ENCODE results near the gene SNX25.
A peak's percentile ranks its signal among the peaks of the same experiment; 100 is the strongest.
"Not testable (repeated sequence)": the region's sequence is repeated elsewhere in the genome, so short reads cannot be mapped to it uniquely, and the experiment has no call there.

SNX25 gene

DNA sequence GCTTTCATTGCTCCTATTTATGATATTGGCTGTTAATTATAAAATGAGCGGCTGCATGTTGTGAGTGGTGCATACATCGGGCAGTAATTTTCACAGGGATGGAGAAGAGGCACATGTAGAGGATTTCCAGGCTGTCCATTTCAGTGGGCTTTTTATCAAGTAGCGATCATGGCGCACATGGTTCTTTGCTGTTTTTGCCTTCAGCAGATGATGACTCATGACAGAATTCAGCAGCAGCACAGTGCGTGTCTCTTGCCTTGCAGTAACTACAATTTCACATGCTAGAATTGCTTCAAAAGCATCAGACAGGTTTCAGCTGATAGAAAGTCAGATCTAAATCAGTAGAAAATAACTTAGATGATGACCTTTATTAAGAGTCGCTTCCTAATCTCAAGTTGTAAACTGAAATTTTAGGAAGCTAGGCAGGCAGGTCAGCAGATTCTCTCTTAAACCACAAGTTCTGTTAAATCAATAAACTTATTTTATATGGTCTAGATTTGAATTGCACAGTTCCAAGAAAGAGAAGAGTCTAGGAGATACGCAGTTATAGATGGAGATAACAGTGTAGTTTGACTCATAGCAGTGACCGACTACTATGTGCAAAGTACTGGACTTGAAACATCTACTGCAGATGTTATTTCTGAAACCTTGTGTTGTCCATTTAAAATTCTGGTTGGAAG, 150.5 kb downstream of the SNX25 start:
- TF ChIP-seq, protein P1, sequence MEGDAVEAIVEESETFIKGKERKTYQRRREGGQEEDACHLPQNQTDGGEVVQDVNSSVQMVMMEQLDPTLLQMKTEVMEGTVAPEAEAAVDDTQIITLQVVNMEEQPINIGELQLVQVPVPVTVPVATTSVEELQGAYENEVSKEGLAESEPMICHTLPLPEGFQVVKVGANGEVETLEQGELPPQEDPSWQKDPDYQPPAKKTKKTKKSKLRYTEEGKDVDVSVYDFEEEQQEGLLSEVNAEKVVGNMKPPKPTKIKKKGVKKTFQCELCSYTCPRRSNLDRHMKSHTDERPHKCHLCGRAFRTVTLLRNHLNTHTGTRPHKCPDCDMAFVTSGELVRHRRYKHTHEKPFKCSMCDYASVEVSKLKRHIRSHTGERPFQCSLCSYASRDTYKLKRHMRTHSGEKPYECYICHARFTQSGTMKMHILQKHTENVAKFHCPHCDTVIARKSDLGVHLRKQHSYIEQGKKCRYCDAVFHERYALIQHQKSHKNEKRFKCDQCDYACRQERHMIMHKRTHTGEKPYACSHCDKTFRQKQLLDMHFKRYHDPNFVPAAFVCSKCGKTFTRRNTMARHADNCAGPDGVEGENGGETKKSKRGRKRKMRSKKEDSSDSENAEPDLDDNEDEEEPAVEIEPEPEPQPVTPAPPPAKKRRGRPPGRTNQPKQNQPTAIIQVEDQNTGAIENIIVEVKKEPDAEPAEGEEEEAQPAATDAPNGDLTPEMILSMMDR (conservative IDR thresholded peaks at IDR 0.05; ENCODE audit: control insufficient read depth, insufficient read depth, low read depth, low read length) = no peak
- DNase-seq (ENCODE audit: low read depth) = peak; percentile 23
- H3K4me3 ChIP-seq (ENCODE audit: control insufficient read depth, low read depth, low read length) = no peak overlapping the region

DNA sequence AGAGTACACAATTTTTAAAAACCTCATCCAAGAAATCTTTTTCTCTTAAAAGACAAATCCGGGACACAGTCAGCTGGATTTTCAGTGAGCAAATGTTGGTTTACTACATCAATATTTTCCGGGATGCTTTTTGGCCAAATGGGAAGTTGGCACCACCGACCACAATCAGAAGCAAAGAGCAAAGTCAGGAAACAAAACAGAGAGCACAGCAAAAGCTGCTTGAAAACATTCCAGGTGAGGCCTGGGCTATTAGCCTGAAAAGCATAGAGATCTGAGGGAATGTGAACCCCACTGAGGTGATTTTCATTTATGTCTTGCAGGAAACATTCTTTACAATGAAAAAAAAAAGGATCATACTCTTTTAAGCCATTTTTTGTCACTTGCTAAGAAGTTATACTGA, 152.5 kb downstream of the SNX25 start:
- TF ChIP-seq, protein P1 (conservative IDR thresholded peaks at IDR 0.05; ENCODE audit: control insufficient read depth, insufficient read depth, low read depth, low read length) = no peak
- no peak overlapping the region for H3K4me3 ChIP-seq (ENCODE audit: control insufficient read depth, low read depth, low read length)
- no peak for DNase-seq (ENCODE audit: low read depth)

DNA sequence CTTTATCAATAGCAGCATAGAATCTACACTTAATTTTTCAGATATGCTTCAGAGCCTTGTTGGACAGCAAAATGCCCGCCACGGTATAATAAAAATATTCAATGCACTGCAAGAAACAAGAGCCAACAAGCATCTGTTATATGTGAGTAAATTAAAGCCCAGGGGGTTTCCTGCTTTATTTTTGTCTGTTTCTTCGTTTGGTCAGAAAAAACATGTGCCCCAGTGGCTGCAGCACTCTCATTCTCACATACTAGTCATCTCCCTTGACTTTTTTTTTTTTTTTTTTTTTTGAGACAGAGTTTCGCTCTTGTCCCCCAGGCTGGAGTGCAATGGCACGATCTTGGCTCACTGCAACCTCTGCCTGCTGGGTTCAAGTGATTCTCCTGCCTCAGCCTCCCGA, 153.2 kb downstream of the SNX25 start:
- DNase-seq (ENCODE audit: low read depth); H3K4me3 ChIP-seq (ENCODE audit: control insufficient read depth, low read depth, low read length): not testable (repeated sequence)

DNA sequence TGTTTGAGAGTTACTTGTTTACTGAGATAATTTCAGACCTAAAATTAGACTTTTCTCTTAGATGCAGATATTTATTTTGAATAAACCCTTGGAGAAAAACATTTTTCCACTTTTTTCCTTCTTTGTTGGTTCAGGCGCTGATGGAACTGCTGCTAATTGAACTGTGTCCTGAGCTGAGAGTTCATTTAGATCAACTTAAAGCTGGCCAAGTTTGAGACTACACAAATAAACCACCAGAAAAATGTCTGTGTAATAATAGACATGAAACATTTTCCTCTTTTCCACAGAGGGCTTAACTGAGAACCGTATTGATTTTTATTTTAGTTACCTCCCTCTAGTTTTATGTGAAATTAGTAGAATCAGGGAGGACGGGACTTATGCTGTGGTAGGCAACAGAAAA, 153.9 kb downstream of the SNX25 start:
- TF ChIP-seq, protein P1 (conservative IDR thresholded peaks at IDR 0.05; ENCODE audit: control insufficient read depth, insufficient read depth, low read depth, low read length) = no peak

DNA sequence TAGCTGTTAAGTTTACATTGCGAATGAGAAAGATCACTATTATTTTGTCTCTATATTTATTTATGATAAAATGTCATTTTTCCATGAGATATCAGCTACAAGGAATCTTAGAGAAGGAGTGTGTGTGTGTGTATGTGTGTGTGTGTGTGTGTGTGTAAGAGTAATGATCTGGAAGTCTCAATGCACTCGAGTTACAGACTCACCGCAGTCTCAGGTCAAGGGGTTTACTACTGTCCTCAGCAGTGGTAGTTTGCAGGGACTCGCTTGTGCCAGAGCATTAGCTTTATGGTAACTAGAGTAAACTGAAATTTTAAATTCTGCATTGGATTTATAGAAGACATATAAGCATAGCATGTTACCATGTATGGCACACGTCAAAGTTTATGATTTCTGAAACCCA, 155.5 kb downstream of the SNX25 start:
- DNase-seq (ENCODE audit: low read depth) = no peak
- no peak overlapping the region for H3K4me3 ChIP-seq (ENCODE audit: control insufficient read depth, low read depth, low read length)
- TF ChIP-seq, protein P1 (conservative IDR thresholded peaks at IDR 0.05; ENCODE audit: control insufficient read depth, insufficient read depth, low read depth, low read length) = no peak

More for the DNA sequence above, 153.9 kb downstream of the SNX25 start:
- no peak for DNase-seq (ENCODE audit: low read depth)
- no peak overlapping the region for H3K4me3 ChIP-seq (ENCODE audit: control insufficient read depth, low read depth, low read length)

DNA sequence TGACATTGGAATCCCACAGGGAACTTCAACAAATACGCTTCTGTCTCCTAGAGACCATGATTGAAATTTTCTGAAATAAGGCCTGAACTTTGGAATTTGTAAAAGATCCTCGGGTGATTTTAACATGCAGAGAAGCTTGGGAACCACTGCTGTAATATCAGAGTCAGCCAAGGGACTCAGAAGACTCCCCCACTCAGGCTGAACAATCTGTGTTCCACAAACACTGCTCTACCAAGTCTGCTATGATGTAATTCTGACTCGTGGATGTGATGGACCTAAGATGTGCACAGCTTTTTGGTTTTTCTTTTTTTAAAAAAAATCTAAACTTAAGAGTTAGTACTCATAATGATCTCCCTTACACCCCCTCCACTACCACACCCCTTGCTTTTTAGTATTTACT, 160.3 kb downstream of the SNX25 start:
- no peak overlapping the region for H3K4me3 ChIP-seq (ENCODE audit: control insufficient read depth, low read depth, low read length)
- DNase-seq (ENCODE audit: low read depth) = peak; percentile 30
- TF ChIP-seq, protein P1 (conservative IDR thresholded peaks at IDR 0.05; ENCODE audit: control insufficient read depth, insufficient read depth, low read depth, low read length) = no peak

DNA sequence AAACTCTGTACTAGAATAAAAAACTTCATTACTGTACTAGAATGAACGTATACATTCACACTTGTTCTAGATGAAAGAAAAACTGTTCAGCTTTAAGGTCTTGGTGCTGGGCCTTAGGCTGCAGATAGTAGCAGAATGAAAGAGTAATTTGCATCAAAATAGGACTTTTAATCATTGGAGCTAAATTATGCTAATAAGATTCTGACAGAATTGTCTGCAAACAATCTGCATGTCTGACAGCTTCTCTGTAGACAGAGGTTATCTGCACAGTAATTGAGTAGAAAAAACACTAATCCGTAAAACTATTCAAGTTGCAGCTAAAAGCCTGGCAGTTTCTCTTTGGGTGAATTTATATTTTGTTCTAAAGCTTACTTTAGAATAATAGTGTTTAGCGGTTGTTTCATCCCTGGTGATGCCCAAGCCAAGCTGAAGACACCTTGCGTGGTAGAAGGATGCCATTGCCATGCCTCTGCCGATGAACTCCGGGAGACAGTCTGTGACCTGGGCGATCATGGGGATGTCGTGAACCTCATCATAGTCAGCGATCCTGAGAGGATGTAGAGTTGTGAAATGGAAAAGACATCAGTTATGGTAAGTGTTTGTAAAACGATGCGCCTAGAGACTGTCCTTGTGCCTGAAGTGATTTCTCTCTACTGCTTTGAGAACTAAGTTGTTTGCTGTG, 161.0 kb downstream of the SNX25 start:
- no peak overlapping the region for H3K4me3 ChIP-seq (ENCODE audit: control insufficient read depth, low read depth, low read length)
- DNase-seq (ENCODE audit: low read depth) = no peak
- TF ChIP-seq, protein P1 (conservative IDR thresholded peaks at IDR 0.05; ENCODE audit: control insufficient read depth, insufficient read depth, low read depth, low read length) = no peak

Measured in fibroblast of mammary gland (primary cell).